GM12878 (cell line): ENCODE measurements around the gene NXPE4. TPM values are rescaled to one million over a fixed set of nuclear protein-coding genes. Genes with fewer than 3 reads are reported as not detected.

Experiments
- BMI1 ChIP-seq: fragments of 450-650 bp; IDR thresholded peaks from 2 replicates; pipeline ENCODE4 v1.6.1; 2016; ENCODE audit warnings: mild to moderate bottlenecking, moderate library complexity, borderline replicate concordance
- IKZF2 ChIP-seq, 2 experiments: fragments of 450-650 bp; IDR thresholded peaks; 2 replicates each; pipeline ENCODE4 v1.6.1; 2017; ENCODE audit warnings: mild to moderate bottlenecking in 2 of 2, moderate library complexity in 2 of 2
- IRF3 ChIP-seq: fragments of 450-650 bp; IDR thresholded peaks from 2 replicates; pipeline ENCODE4 v1.6.1; 2014; ENCODE audit warnings: mild to moderate bottlenecking
- MEF2B ChIP-seq: fragments of 450-650 bp; IDR thresholded peaks from 2 replicates; pipeline ENCODE4 v1.6.1; 2018; ENCODE audit warnings: mild to moderate bottlenecking, moderate library complexity; ENCODE audit not compliant: partially characterized antibody, poor library complexity, severe bottlenecking
- MYC ChIP-seq: IDR thresholded peaks from 2 replicates; pipeline ENCODE4 v1.6.1; 2011; ENCODE audit warnings: mild to moderate bottlenecking, low read length, moderate library complexity, inconsistent platforms; ENCODE audit not compliant: insufficient read depth, insufficient replicate concordance, insufficient read length, severe bottlenecking
- NFIC ChIP-seq: IDR thresholded peaks from 2 replicates; pipeline ENCODE4 v1.6.1; 2012; ENCODE audit warnings: low read depth, mild to moderate bottlenecking, inconsistent platforms, low read length, moderate library complexity
- NR2F1 ChIP-seq: fragments of 450-650 bp; conservative IDR thresholded peaks from 2 replicates; pipeline ENCODE4 v1.6.1; 2017; ENCODE audit warnings: mild to moderate bottlenecking
- RUNX3 ChIP-seq: IDR thresholded peaks from 2 replicates; pipeline ENCODE4 v1.6.1; 2012; ENCODE audit warnings: low read length, inconsistent platforms
- ZBTB11 ChIP-seq: fragments of 450-650 bp; formaldehyde crosslinking; IDR thresholded peaks from 2 replicates; pipeline ENCODE4 v1.5.0; 2022; ENCODE audit warnings: mild to moderate bottlenecking, missing genetic modification characterization
- polyA plus RNA-seq, 11 experiments: library from polyadenylated mRNA; depleted of rRNA in 4 of 11; unstranded in 6 of 11; stranded (reverse) in 5 of 11; fragments of >200 nt; fragmentation: Nextera tagmentation in 4 of 11; fragmentation: Illumina TruSeq in 1 of 11; extraction: Ambion mirVana in 4 of 11; extraction: Trizol in 1 of 11; gene quantifications; 1 replicate in 1 of 11; 2 replicates in 10 of 11; pipeline versions ENCODE4 v1.2.1 to v1.2.3, GENCODE V29; 2011 to 2016; ENCODE audit warnings: inconsistent platforms in 2 of 11, missing spikeins in 2 of 11, low read depth in 1 of 11
- total RNA-seq, 4 experiments: library from RNA; depleted of rRNA in 3 of 4; stranded (reverse); fragments of >200 nt in 3 of 4; fragmentation: Illumina TruSeq in 1 of 4; extraction: Trizol in 1 of 4; gene quantifications; 2 replicates each; pipeline versions ENCODE4 v1.2.1 to v1.2.3, GENCODE V29; 2013 to 2021
- TF ChIP-seq, protein P1 (sequence below): fragments of 150-350 bp; IDR thresholded peaks from 2 replicates; pipeline ENCODE4 v1.6.1; 2014; ENCODE audit warnings: mild to moderate bottlenecking, low read depth, low read length

The NXPE4 gene
- total and polyA plus RNA-seq, 10 of the 15 experiments (the other 5 are each of a cell fraction or from before 2014, with no cell fraction given) = not detected

DNA sequence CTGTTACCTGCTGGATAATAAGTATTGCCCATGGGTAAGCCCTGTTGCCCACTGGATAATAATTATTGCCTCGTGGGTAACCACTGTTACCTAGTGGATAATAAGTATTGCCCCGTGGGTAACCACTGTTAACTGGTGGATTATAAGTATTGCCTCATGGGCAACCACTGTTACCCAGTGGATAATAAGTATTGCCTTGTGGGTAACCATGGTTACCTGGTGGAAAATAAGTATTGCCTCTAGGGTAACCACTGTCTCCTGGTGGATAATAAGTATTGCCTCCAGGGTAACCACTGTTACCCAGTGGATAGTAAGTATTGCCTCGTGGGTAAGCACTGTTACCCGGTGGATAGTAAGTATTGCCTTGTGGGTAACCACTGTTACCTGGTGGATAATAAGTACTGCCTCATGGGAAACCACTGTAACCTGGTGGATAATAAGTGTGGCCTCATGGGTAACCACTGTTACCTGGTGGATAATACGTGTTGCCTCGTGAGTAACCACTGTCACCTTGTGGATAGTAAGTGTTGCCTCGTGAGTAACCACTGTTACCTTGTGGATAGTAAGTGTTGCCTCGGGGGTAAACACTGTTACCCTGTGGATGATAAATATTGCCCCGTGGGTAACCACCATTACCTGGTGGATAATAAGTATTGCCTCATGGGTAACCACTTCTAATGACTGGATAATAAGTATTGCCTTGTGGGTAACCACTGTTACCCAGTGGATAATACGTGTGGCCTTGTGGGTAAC lies 29.0 kb upstream of the NXPE4 start (continued):
- TF ChIP-seq NR2F1 (0 out of 2 replicates have a peak, but pooled peaks have one; percentile 21), ZBTB11 (CRISPR knock-in tag) (no peak), MEF2B (peak; percentile 9), BMI1 (peak; percentile 74), NFIC (0 out of 2 replicates have a peak, but pooled peaks have one; percentile 16), RUNX3 (peak; percentile 44; the same call in 1 of the 2 replicates), IKZF2 (IDR thresholded peaks at IDR 0.05) (no peak), IRF3 (no peak), MYC (no peak)
- TF ChIP-seq, protein P1, sequence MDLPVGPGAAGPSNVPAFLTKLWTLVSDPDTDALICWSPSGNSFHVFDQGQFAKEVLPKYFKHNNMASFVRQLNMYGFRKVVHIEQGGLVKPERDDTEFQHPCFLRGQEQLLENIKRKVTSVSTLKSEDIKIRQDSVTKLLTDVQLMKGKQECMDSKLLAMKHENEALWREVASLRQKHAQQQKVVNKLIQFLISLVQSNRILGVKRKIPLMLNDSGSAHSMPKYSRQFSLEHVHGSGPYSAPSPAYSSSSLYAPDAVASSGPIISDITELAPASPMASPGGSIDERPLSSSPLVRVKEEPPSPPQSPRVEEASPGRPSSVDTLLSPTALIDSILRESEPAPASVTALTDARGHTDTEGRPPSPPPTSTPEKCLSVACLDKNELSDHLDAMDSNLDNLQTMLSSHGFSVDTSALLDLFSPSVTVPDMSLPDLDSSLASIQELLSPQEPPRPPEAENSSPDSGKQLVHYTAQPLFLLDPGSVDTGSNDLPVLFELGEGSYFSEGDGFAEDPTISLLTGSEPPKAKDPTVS = no peak
